Neural cell (in vitro differentiated cells): ENCODE results near the gene LUZP1. TPM values are rescaled to one million over a fixed set of nuclear protein-coding genes. Genes with fewer than 3 reads are reported as not detected.

Experiments
- H2AFZ ChIP-seq: fragments of 200-600, 300-800 bp; sonication (generic), shearing (Covaris generic); 2 replicates; pipeline ENCODE4 v1.6.0; 2014; ENCODE audit warnings: low read depth, mild to moderate bottlenecking, antibody characterized with exemption, low read length, moderate library complexity
- H3F3A ChIP-seq: fragments of 200-600 bp; shearing (Covaris generic); 2 replicates; pipeline ENCODE4 v1.6.1; 2016; ENCODE audit warnings: mild to moderate bottlenecking, moderate library complexity, mixed read lengths, antibody characterized with exemption, low read length; ENCODE audit not compliant: insufficient read depth, poor library complexity, severe bottlenecking
- H3K27ac ChIP-seq: fragments of 200-600, 300-800 bp; sonication (generic), shearing (Covaris generic); 2 replicates; pipeline ENCODE4 v1.5.1; 2014; ENCODE audit warnings: mild to moderate bottlenecking, low read length, moderate library complexity
- H3K27me3 ChIP-seq: fragments of 300-800, 200-600 bp; sonication (generic), shearing (Covaris generic); 2 replicates; pipeline ENCODE4 v1.6.0; 2014; ENCODE audit warnings: mild to moderate bottlenecking, low read depth, low read length, moderate library complexity; ENCODE audit not compliant: insufficient read depth
- H3K36me3 ChIP-seq: fragments of 300-800, 200-600 bp; sonication (generic), shearing (Covaris generic); 2 replicates; pipeline ENCODE4 v1.5.1; 2014; ENCODE audit warnings: mild to moderate bottlenecking, antibody characterized with exemption, low read length, moderate library complexity; ENCODE audit not compliant: insufficient read depth
- H3K4me2 ChIP-seq: fragments of 300-800, 200-600 bp; sonication (generic), shearing (Covaris generic); 2 replicates; pipeline ENCODE4 v1.6.0; 2014; ENCODE audit warnings: mild to moderate bottlenecking, low read length
- H3K4me3 ChIP-seq: fragments of 300-800, 200-600 bp; sonication (generic), shearing (Covaris generic); 2 replicates; pipeline ENCODE4 v1.5.1; 2014; ENCODE audit warnings: mild to moderate bottlenecking, low read length, moderate library complexity
- H3K79me2 ChIP-seq: fragments of 200-600 bp; shearing (Covaris generic); replicated peaks from 2 replicates; pipeline ENCODE4 v1.6.0; 2014; ENCODE audit warnings: mild to moderate bottlenecking, low read length, moderate library complexity; ENCODE audit not compliant: insufficient read depth
- H3K9ac ChIP-seq: fragments of 300-800, 200-600 bp; sonication (generic), shearing (Covaris generic); 2 replicates; pipeline ENCODE4 v1.6.1; 2016; ENCODE audit warnings: mild to moderate bottlenecking, low read length, mixed read lengths
- H3K9me2 ChIP-seq: fragments of 200-600 bp; shearing (Covaris generic); 2 replicates; pipeline ENCODE4 v1.6.1; 2016; ENCODE audit warnings: mild to moderate bottlenecking, low read length, mixed read lengths; ENCODE audit not compliant: insufficient read depth
- H3K9me3 ChIP-seq: fragments of 200-600, 300-800 bp; sonication (generic), shearing (Covaris generic); 2 replicates; pipeline ENCODE4 v1.6.1; 2016; ENCODE audit warnings: mild to moderate bottlenecking, mixed run types, low read length, moderate library complexity, mixed read lengths
- H4K20me1 ChIP-seq: fragments of 200-600 bp; shearing (Covaris generic); 2 replicates; pipeline ENCODE4 v1.6.1; 2016; ENCODE audit warnings: mild to moderate bottlenecking, mixed run types; ENCODE audit not compliant: insufficient read depth
- CTCF ChIP-seq: fragments of 450-650 bp; IDR thresholded peaks from 2 replicates; pipeline ENCODE4 v1.5.1; 2014; ENCODE audit warnings: antibody characterized with exemption, mild to moderate bottlenecking, moderate library complexity; ENCODE audit not compliant: poor library complexity, severe bottlenecking
- EP300 ChIP-seq: fragments of 450-650 bp; conservative IDR thresholded peaks from 2 replicates; pipeline ENCODE4 v1.6.1; 2014; ENCODE audit warnings: antibody characterized with exemption, mild to moderate bottlenecking, moderate library complexity; ENCODE audit not compliant: poor library complexity, severe bottlenecking
- EZH2 ChIP-seq: fragments of 200-600, 300-800 bp; shearing (Covaris generic), sonication (generic); IDR thresholded peaks from 2 replicates; pipeline ENCODE4 v1.6.1; 2014; ENCODE audit warnings: antibody characterized with exemption, low read length, borderline replicate concordance, mild to moderate bottlenecking; ENCODE audit not compliant: insufficient read depth, poor library complexity, severe bottlenecking
- MXI1 ChIP-seq: fragments of 450-650 bp; conservative IDR thresholded peaks from 2 replicates; pipeline ENCODE4 v1.6.1; 2014; ENCODE audit warnings: antibody characterized with exemption, mild to moderate bottlenecking; ENCODE audit not compliant: poor library complexity, severe bottlenecking
- POLR2AphosphoS5 ChIP-seq: IDR thresholded peaks from 2 replicates; pipeline ENCODE4 v1.6.1; 2012
- RAD21 ChIP-seq: fragments of 450-650 bp; conservative IDR thresholded peaks from 2 replicates; pipeline ENCODE4 v1.6.1; 2014; ENCODE audit warnings: antibody characterized with exemption, mild to moderate bottlenecking, moderate library complexity
- REST ChIP-seq: IDR thresholded peaks from 2 replicates; pipeline ENCODE4 v1.6.1; 2012; ENCODE audit warnings: borderline replicate concordance
- SMC3 ChIP-seq: fragments of 450-650 bp; conservative IDR thresholded peaks from 2 replicates; pipeline ENCODE4 v1.6.1; 2014; ENCODE audit warnings: antibody characterized with exemption, mild to moderate bottlenecking, moderate library complexity; ENCODE audit not compliant: poor library complexity
- TAF1 ChIP-seq: IDR thresholded peaks from 2 replicates; pipeline ENCODE4 v1.6.1; 2012; ENCODE audit warnings: low read depth
- polyA plus RNA-seq: library from polyadenylated mRNA; depleted of rRNA; stranded (reverse); fragments of >200 nt; gene quantifications from 2 replicates; pipeline ENCODE4 v1.2.3, GENCODE V29; 2014

The LUZP1 gene
- polyA plus RNA-seq, 1 donor from 2014 or later: 2.3 TPM

DNA sequence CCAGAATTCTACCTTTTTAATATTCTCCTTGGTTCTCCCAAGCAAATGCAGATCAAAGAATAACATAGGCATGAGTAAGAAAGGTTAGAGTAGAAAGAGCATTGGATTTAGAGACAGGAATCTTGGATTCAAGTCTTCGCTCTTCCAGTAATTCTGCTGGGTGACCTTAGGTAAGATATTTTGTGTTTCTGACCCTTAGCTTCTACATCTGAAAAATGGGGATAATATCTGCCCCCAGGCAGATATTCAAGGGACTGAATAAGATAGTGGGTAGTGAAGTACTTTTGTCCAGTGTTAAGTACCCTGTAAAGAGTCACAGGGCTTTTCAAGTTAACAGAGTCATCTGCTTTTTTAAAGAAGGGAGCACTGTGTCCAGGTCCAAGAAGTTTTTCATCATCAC, 78.6 kb downstream of the LUZP1 start:
- Histone ChIP-seq H3K36me3 (peaks cover 5% of the 10 kb centered on the region), H3K79me2 (no peaks in the 10 kb centered on the region), H3K27me3 (no peaks in the 10 kb centered on the region), H3K9me3 (no peaks in the 10 kb centered on the region), H3K9me2 (no peaks in the 10 kb centered on the region), H4K20me1 (no peaks in the 10 kb centered on the region), H3K4me2 (no peak overlapping the region), H3K9ac (no peak overlapping the region), H3K4me3 (no peak overlapping the region), H3K27ac (no peak overlapping the region), H3F3A (no peaks in the 10 kb centered on the region), H2AFZ (no peak overlapping the region)
- TF ChIP-seq EZH2 (no peak), MXI1 (no peak), RAD21 (no peak), POLR2AphosphoS5 (no peak), EP300 (no peak), TAF1 (no peak), SMC3 (no peak), REST (no peak), CTCF (no peak)

GRCh38 chr1:23088027-23088426, 80.6 kb downstream of the LUZP1 start:
- Histone ChIP-seq H3K9me3 (no peaks in the 10 kb centered on the region), H3K9ac (no peak overlapping the region), H3K27ac (no peak overlapping the region), H3K27me3 (no peaks in the 10 kb centered on the region), H4K20me1 (no peaks in the 10 kb centered on the region), H3K4me3 (no peak overlapping the region), H3F3A (peaks cover 4% of the 10 kb centered on the region), H2AFZ (no peak overlapping the region), H3K79me2 (no peaks in the 10 kb centered on the region), H3K9me2 (no peaks in the 10 kb centered on the region), H3K4me2 (no peak overlapping the region), H3K36me3 (peaks cover 9% of the 10 kb centered on the region)
- TF ChIP-seq EZH2 (no peak), POLR2AphosphoS5 (no peak), RAD21 (no peak), TAF1 (no peak), EP300 (no peak), CTCF (no peak), SMC3 (no peak), MXI1 (no peak), REST (no peak)
